Osteocyte (in vitro differentiated cells): ENCODE measurements around the gene GIPC3. TPM values are rescaled to one million over a fixed set of nuclear protein-coding genes. Genes with fewer than 3 reads are reported as not detected.

Experiments
- DNase-seq: peaks from one replicate; pipeline ENCODE4 v3.0.0; 2021; ENCODE audit warnings: mixed read lengths; ENCODE audit not compliant: unreplicated experiment; ENCODE audit errors: extremely low spot score
- H3K27ac Mint-ChIP-seq: one replicate; pipeline ENCODE4 v1.8.0; 2021; ENCODE audit warnings: mild to moderate bottlenecking, mixed read lengths; ENCODE audit not compliant: unreplicated experiment
- H3K27me3 Mint-ChIP-seq: one replicate; pipeline ENCODE4 v1.8.0; 2021; ENCODE audit warnings: mixed read lengths; ENCODE audit not compliant: unreplicated experiment
- H3K36me3 Mint-ChIP-seq: one replicate; pipeline ENCODE4 v1.8.0; 2021; ENCODE audit warnings: mixed read lengths; ENCODE audit not compliant: unreplicated experiment
- H3K4me1 Mint-ChIP-seq: one replicate; pipeline ENCODE4 v1.8.0; 2021; ENCODE audit warnings: mixed read lengths; ENCODE audit not compliant: unreplicated experiment
- H3K4me3 Mint-ChIP-seq: one replicate; pipeline ENCODE4 v1.8.0; 2021; ENCODE audit warnings: mild to moderate bottlenecking, moderate library complexity, mixed read lengths; ENCODE audit not compliant: unreplicated experiment
- H3K9me3 Mint-ChIP-seq: one replicate; pipeline ENCODE4 v1.8.0; 2021; ENCODE audit warnings: mixed read lengths; ENCODE audit not compliant: unreplicated experiment
- CTCF ChIP-seq: fragments of 200-600 bp; sonication (generic); IDR thresholded peaks from 2 replicates; pipeline ENCODE4 v1.5.0; 2021; ENCODE audit warnings: antibody characterized with exemption, mild to moderate bottlenecking, moderate library complexity
- total RNA-seq: library from RNA; stranded (reverse); gene quantifications from 2 replicates; pipeline ENCODE4 v1.2.1, GENCODE V29; 2021

GIPC3 gene
- total RNA-seq, 1 donor from 2014 or later = 0.67 TPM

DNA sequence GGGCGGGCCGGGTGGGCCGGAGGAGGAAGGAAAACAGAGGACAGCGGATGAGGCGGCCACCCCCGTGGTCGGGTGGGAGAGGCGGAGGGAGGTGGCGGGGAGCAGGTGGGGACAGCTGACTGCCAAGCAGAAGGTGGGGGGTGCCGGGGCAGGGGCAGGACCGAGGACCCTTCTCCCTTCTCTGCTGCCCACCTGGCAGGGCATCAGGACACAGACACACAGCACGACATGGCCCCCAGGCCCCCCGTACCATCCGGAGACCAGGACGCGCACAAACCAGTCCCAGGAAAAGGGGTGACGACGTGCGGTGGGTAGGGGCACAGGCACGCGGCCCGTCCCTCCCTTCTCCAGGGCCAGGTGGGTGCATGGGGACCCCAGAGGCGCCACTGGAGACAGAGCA lies 52.3 kb downstream of the GIPC3 start:
- H3K36me3 Mint-ChIP-seq = peaks cover 19% of the 10 kb centered on the region
- DNase-seq = no peak
- H3K4me3 Mint-ChIP-seq = no peak overlapping the region
- no peaks in the 10 kb centered on the region for H3K4me1 Mint-ChIP-seq
- no peak overlapping the region for H3K27ac Mint-ChIP-seq
- TF ChIP-seq CTCF = no peak
- H3K9me3 Mint-ChIP-seq = no peaks in the 10 kb centered on the region
- no peaks in the 10 kb centered on the region for H3K27me3 Mint-ChIP-seq

DNA sequence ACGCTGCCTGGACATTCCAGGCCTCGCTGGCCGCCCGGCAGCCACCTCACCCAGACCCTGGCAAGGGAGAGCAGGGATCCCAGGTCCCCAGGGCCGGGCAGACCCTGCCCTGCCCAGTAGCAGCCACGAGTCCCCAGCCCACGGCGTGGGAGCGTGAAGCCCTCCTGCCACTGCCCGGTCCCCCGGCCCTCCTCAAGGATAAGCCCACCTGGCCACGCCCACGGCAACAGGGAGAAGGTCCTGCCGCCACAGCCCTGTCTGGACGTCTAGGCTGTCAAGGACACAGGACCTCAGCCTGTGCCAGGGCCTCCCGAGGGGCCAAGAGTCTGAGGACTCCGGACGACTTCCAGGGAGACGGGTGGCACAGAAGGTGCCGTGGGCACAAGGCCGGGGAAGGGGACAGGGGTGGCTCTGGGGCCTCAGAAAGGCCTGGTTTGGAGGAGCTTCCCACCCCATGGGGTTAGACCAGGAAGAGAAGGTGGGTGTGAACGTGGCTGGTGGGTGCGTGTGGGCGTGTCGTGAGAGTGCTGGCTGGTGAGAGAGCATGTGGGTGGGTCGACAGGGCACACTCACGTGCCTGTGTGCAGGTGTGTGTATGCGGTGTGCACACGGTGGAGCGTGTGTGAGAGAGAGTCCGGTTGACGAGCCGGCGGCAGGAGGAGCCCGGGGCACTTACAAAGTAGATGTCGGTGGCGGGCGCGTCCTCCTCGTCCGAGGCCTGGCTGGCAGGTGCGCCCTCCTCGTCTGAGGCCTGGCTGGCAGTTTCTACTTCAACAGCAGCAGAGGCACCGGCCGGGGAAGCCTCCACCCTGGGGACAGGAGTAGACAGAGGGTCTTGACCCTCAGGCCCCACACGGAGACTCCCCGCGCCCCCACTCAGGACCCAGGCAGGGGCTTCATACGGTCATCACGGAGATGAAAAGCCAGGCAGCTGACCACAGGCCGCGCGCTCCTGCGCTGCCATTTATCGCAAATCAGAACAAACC lies 53.2 kb downstream of the GIPC3 start:
- peaks cover 19% of the 10 kb centered on the region for H3K36me3 Mint-ChIP-seq
- no peaks in the 10 kb centered on the region for H3K9me3 Mint-ChIP-seq
- no peaks in the 10 kb centered on the region for H3K4me1 Mint-ChIP-seq
- DNase-seq = no peak
- H3K4me3 Mint-ChIP-seq = no peak overlapping the region
- TF ChIP-seq CTCF = no peak
- H3K27me3 Mint-ChIP-seq = no peaks in the 10 kb centered on the region
- H3K27ac Mint-ChIP-seq = no peak overlapping the region

DNA sequence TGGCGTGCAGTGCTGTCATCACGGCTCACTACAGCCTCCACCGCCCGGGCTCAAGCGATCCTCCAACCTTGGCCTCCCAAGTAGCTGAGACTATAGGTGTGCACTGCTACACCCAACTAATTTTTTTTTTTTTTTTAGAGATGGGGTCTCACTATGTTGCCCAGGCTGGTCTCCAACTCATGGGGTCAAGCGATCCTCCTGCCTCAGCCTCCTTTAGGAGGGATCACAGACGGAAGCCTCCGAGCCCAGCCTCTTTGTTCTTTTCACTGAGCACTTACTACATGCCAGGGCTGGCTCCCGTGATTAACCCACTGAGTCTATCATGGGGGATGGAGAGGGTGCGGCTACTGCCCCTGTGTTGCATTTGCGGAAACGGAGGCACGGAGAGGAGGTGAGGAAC lies 54.2 kb downstream of the GIPC3 start:
- no peak for TF ChIP-seq CTCF
- Mint-ChIP-seq H3K36me3 (peaks cover 19% of the 10 kb centered on the region), H3K27me3 (no peaks in the 10 kb centered on the region), H3K4me3 (no peak overlapping the region), H3K4me1 (no peaks in the 10 kb centered on the region), H3K27ac (no peak overlapping the region), H3K9me3 (no peaks in the 10 kb centered on the region)
- no peak for DNase-seq

DNA sequence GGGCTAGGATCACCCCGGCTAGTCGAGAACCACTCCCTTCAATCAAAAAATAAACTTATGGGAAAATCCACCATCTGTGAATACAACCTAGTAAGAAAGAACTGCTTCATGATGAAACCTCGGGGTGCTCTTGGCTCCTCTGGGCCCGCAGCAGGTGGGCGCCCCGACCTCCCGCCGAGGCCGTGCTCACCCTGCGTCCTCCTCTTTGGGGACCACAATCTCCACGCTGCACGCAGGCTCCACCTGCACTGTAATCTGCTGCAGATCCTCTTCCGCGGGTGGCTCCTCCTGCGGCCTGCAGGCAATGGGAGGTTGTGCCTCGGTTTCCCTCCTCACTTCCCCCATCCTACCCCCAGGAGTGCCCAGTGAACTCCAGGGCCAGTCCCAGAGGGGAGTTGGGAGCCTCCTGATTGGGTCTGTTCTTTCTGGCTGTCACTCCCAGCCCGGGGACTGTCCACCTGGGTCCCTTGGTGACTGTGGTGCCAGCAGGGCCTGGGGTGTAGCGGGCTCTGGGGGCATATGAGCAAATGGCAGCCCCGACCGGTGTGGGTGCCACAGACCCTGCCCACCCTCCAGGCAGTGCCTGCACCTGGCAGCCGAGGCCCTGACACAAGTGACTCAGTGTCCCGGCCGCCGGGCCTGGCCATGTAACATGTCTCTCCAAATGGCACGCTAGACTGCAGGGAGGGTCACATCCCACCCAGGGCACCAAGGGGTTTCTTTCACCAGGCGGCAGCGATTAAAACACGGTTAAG lies 56.4 kb downstream of the GIPC3 start:
- H3K27ac Mint-ChIP-seq = no peak overlapping the region
- H3K9me3 Mint-ChIP-seq = no peaks in the 10 kb centered on the region
- no peak overlapping the region for H3K4me3 Mint-ChIP-seq
- H3K36me3 Mint-ChIP-seq = peaks cover 19% of the 10 kb centered on the region
- H3K27me3 Mint-ChIP-seq = no peaks in the 10 kb centered on the region
- no peak for DNase-seq
- H3K4me1 Mint-ChIP-seq = no peaks in the 10 kb centered on the region
- TF ChIP-seq CTCF = no peak

DNA sequence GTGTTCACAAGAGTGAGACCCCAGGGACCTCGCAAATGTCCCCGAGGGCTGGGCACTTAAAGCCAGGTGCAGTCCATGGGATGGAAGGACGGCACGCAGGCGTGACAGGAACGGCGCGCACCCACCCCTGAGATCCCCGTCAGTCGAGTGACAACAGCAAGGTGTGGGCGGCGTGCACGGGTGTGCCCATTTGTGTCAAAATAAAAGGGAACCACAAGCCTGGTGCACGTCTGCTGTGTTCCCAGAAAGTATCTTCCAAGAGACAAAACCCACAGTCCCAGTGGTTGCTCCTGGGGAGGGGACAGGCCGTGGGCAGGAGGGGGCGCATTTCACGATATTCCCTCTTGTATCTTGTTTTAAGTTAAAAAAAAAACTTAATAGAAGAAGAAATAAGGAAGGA lies 57.0 kb downstream of the GIPC3 start:
- Mint-ChIP-seq H3K4me1 (no peaks in the 10 kb centered on the region), H3K27me3 (no peaks in the 10 kb centered on the region), H3K27ac (no peak overlapping the region), H3K9me3 (no peaks in the 10 kb centered on the region), H3K36me3 (peaks cover 19% of the 10 kb centered on the region), H3K4me3 (no peak overlapping the region)
- no peak for DNase-seq
- TF ChIP-seq CTCF = no peak
